DOHH2 (cell line): ENCODE measurements around the gene MTR.
"Not testable (repeated sequence)": the region's sequence is repeated elsewhere in the genome, so short reads cannot be mapped to it uniquely, and the experiment has no call there.

Source experiments
- H3F3A ChIP-seq: fragments of 200-600 bp; sonication (generic), shearing (Covaris generic); 2 replicates; pipeline ENCODE4 v1.6.0; 2016; ENCODE audit warnings: antibody characterized with exemption, mild to moderate bottlenecking; ENCODE audit not compliant: control insufficient read depth, insufficient read depth
- H3K27ac ChIP-seq: fragments of 200-600 bp; sonication (generic); 2 replicates; pipeline ENCODE4 v1.5.1; 2014; ENCODE audit warnings: low read depth, mild to moderate bottlenecking, low read length, moderate library complexity
- H3K27me3 ChIP-seq: fragments of 200-600 bp; sonication (generic); 2 replicates; pipeline ENCODE4 v1.6.1; 2014; ENCODE audit warnings: mild to moderate bottlenecking, low read length, mixed read lengths; ENCODE audit not compliant: control insufficient read depth
- H3K36me3 ChIP-seq: fragments of 200-600 bp; sonication (generic); 2 replicates; pipeline ENCODE4 v1.6.1; 2014; ENCODE audit warnings: mild to moderate bottlenecking, low read length, moderate library complexity, mixed read lengths; ENCODE audit not compliant: control insufficient read depth
- H3K4me1 ChIP-seq: fragments of 200-600 bp; sonication (generic); 2 replicates; pipeline ENCODE4 v1.6.1; 2014; ENCODE audit warnings: mild to moderate bottlenecking, low read length, mixed read lengths; ENCODE audit not compliant: control insufficient read depth
- H3K4me2 ChIP-seq: fragments of 200-600 bp; sonication (generic); 2 replicates; pipeline ENCODE4 v1.6.0; 2014; ENCODE audit warnings: mild to moderate bottlenecking, low read length, moderate library complexity
- H3K4me3 ChIP-seq: fragments of 200-600 bp; sonication (generic); 2 replicates; pipeline ENCODE4 v1.5.1; 2014; ENCODE audit warnings: mild to moderate bottlenecking, low read length, mixed read lengths
- H3K79me2 ChIP-seq: fragments of 200-600 bp; sonication (generic); 2 replicates; pipeline ENCODE4 v1.6.1; 2014; ENCODE audit warnings: mild to moderate bottlenecking, low read length, mixed read lengths; ENCODE audit not compliant: control insufficient read depth
- H3K9me2 ChIP-seq: fragments of 200-600 bp; sonication (generic); replicated peaks from 2 replicates; pipeline ENCODE4 v1.6.1; 2014; ENCODE audit warnings: mild to moderate bottlenecking, low read length, mixed read lengths; ENCODE audit not compliant: control insufficient read depth
- H3K9me3 ChIP-seq: fragments of 200-600 bp; sonication (generic); 2 replicates; pipeline ENCODE4 v1.6.1; 2014; ENCODE audit warnings: antibody characterized with exemption, low read length, mixed read lengths; ENCODE audit not compliant: control insufficient read depth, insufficient read depth
- H4K20me1 ChIP-seq: fragments of 200-600 bp; sonication (generic); 2 replicates; pipeline ENCODE4 v1.6.0; 2014; ENCODE audit warnings: low read depth, mild to moderate bottlenecking, antibody characterized with exemption, low read length, moderate library complexity; ENCODE audit not compliant: control insufficient read depth, insufficient read depth
- EZH2phosphoT487 ChIP-seq: fragments of 200-600 bp; sonication (generic); IDR thresholded peaks from 2 replicates; pipeline ENCODE4 v1.6.1; 2017; ENCODE audit warnings: borderline replicate concordance, mild to moderate bottlenecking, antibody characterized with exemption, low read length, moderate library complexity, mixed read lengths
- TF ChIP-seq, protein P1 (sequence below): fragments of 200-600 bp; sonication (generic); IDR thresholded peaks from one replicate; pipeline ENCODE4 v1.5.1; 2014; ENCODE audit warnings: antibody characterized with exemption, mild to moderate bottlenecking, low read depth, low read length; ENCODE audit not compliant: poor library complexity, severe bottlenecking

The MTR gene

GRCh38 chr1:236851871-236852270, 56.8 kb downstream of the MTR start:
- Histone ChIP-seq H3K27ac (no peak overlapping the region), H3F3A (no peaks in the 10 kb centered on the region), H3K27me3 (no peaks in the 10 kb centered on the region), H3K4me3 (no peak overlapping the region), H4K20me1 (no peaks in the 10 kb centered on the region), H3K9me3 (no peaks in the 10 kb centered on the region), H3K4me2 (no peak overlapping the region), H3K36me3 (peaks cover 82% of the 10 kb centered on the region), H3K4me1 (no peaks in the 10 kb centered on the region), H3K79me2 (no peaks in the 10 kb centered on the region), H3K9me2 (no peaks in the 10 kb centered on the region)
- TF ChIP-seq EZH2phosphoT487 = no peak
- TF ChIP-seq, protein P1, sequence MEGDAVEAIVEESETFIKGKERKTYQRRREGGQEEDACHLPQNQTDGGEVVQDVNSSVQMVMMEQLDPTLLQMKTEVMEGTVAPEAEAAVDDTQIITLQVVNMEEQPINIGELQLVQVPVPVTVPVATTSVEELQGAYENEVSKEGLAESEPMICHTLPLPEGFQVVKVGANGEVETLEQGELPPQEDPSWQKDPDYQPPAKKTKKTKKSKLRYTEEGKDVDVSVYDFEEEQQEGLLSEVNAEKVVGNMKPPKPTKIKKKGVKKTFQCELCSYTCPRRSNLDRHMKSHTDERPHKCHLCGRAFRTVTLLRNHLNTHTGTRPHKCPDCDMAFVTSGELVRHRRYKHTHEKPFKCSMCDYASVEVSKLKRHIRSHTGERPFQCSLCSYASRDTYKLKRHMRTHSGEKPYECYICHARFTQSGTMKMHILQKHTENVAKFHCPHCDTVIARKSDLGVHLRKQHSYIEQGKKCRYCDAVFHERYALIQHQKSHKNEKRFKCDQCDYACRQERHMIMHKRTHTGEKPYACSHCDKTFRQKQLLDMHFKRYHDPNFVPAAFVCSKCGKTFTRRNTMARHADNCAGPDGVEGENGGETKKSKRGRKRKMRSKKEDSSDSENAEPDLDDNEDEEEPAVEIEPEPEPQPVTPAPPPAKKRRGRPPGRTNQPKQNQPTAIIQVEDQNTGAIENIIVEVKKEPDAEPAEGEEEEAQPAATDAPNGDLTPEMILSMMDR = no peak

DNA sequence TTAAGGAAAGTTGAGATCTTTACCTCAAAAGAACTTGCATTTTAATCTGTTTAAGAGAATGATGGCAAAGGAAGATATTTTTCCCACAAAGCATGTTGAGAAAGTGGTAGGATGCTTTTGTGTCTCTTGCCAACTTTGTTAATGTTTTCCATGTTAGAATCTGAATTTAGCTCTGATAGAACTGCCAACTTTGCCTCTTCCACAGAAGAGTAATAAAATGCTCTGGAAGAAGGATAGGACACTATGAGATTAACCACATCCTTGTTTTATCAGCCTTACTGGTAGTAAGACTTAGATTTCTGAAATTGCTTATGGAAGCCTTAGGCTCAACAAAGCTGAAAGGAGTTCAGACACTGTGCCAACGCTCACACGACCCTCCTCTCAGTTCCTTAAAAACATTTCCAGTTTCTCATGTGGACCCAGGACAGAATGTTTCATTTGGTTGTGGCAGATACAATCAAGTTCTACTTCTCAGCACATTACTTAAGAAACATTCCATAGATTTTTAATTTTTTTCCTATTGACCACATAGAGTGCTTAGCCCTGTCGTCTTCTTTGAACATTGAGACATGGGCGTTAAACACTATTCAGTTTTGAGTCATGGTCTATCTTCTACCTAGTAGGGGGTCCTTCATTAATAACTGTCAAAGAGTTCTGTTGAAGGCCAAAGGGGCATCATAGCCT, 59.0 kb downstream of the MTR start:
- no peak for TF ChIP-seq EZH2phosphoT487
- TF ChIP-seq, protein P1 = no peak
- Histone ChIP-seq H3K4me3 (no peak overlapping the region), H3K27me3 (no peaks in the 10 kb centered on the region), H3K9me2 (no peaks in the 10 kb centered on the region), H3K27ac (no peak overlapping the region), H3K4me1 (no peaks in the 10 kb centered on the region), H3K36me3 (peaks cover 83% of the 10 kb centered on the region), H3F3A (no peaks in the 10 kb centered on the region), H3K9me3 (no peaks in the 10 kb centered on the region), H4K20me1 (no peaks in the 10 kb centered on the region), H3K79me2 (no peaks in the 10 kb centered on the region), H3K4me2 (no peak overlapping the region)

DNA sequence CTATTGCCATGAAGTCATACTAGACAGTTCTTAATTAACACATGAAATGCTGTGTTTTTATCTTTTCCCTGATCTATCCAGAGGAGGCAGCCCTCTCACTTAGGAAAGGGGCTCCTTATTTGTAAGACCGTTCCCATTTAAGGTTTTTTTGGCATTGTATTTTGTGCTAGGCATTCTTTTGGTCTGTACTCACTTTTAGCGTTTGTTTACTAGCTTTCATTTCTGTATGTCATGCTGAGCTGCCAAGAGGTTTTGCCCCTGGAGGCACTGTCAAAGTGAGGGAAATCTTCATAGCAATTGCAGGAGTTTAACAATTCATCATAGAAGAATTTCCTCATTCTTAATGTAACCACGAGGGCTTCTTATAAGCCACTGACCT, 59.5 kb downstream of the MTR start:
- H3K27me3 ChIP-seq = no peaks in the 10 kb centered on the region
- H3K9me2 ChIP-seq = no peaks in the 10 kb centered on the region
- TF ChIP-seq, protein P1 = no peak
- no peak for TF ChIP-seq EZH2phosphoT487
- peaks cover 86% of the 10 kb centered on the region for H3K36me3 ChIP-seq
- no peaks in the 10 kb centered on the region for H3K9me3 ChIP-seq
- no peaks in the 10 kb centered on the region for H3F3A ChIP-seq
- no peak overlapping the region for H3K27ac ChIP-seq
- no peaks in the 10 kb centered on the region for H3K4me1 ChIP-seq
- H4K20me1 ChIP-seq = no peaks in the 10 kb centered on the region
- no peak overlapping the region for H3K4me2 ChIP-seq
- H3K79me2 ChIP-seq = no peaks in the 10 kb centered on the region
- no peak overlapping the region for H3K4me3 ChIP-seq

DNA sequence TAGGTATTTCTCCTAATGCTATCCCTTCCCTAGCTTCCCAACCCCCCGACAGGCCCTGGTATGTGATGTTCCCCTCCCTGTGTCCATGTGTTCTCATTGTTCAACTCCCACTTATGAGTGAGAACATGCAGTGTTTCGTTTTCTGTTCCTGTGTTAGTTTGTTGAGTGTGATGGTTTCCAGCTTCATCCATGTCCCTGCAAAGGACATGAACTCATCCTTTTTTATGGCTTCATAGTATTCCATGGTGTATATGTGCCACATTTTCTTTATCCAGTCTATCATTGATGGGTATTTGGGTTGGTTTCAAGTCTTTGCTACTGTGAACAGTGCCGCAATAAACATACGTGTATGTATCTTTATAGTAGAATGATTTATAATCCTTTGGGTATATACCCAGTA, 61.6 kb downstream of the MTR start:
- not testable (repeated sequence) for H3K9me3 ChIP-seq, H3K27ac ChIP-seq, H3K4me2 ChIP-seq, H3K79me2 ChIP-seq, H3K4me3 ChIP-seq, H3K27me3 ChIP-seq, H3K4me1 ChIP-seq, H4K20me1 ChIP-seq, H3F3A ChIP-seq, H3K9me2 ChIP-seq
- peaks cover 83% of the 10 kb centered on the region for H3K36me3 ChIP-seq
